Smooth muscle cell of the brain vasculature (primary cell): ENCODE data around the gene ANKRD13B.
A peak's percentile ranks its signal among the peaks of the same experiment; 100 is the strongest.

Experiments
- DNase-seq: peaks from one replicate; pipeline ENCODE4 v3.0.0-alpha.2; 2012; ENCODE audit warnings: low read depth, low spot score

The ANKRD13B gene

GRCh38 chr17:29594519-29595090 is 1.7 kb downstream of the ANKRD13B start:
- no peak for DNase-seq

DNA sequence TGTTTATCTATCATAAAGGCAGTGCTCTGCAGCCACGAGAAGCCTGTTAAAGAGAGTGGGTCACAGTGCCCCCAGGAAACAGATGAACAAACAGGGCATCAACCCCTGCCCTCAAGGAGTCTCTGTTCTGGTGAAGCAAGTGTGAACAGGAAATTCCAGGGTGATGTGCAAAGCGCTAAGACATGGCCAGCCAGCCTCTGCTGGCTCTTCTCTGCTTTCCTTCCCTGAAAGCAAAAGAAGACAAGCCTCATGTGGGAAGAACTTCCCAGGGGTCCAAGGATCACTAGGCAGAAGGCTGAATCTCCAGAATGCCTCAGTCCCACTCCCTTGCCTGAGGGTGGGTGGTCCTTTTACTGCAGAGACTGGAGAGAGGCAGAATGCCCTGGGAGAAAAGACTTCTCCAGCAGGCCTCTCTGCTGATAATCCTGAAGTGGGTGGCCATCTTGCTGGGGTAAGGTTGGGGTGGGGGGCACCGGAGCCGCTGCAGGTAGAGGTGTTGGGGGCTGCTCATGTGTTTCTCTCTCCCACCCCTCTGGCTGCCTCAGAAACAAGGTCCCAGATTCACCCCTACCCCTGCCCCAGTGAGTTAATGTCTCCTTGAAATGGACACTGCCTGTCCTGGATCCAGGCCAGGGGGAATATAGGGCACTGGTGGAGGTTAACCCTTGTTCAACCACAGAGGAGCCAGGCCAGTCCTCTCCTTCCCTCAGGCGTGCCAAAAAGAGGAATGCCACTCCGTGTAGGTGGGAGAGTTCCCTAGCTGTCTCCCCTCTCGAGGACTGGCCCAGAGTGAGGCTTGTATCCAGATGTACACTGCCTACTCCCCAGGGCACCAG is 2.4 kb downstream of the ANKRD13B start:
- no peak for DNase-seq

GRCh38 chr17:29595943-29596774 is 3.2 kb downstream of the ANKRD13B start:
- DNase-seq, result no peak

DNA sequence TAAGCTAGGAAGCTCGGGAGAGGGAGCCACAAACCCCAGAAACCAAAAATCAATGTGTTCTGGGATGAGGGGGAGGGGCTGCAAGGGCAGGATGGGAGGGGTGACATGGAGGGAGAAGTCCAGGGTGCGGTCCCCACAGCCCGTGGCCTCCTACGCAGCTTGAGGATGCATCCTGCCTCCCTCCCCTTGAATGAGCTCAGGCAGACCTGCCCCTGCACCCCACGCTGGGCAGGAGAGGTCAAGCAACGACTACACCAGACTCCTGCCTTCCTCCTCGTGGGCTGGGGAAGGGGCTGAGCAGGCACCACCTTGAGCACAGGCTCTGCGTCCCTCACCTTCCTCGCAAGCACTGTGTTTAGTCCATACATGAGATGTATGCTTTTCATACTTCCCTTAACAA is 3.9 kb downstream of the ANKRD13B start:
- DNase-seq, result no peak

DNA sequence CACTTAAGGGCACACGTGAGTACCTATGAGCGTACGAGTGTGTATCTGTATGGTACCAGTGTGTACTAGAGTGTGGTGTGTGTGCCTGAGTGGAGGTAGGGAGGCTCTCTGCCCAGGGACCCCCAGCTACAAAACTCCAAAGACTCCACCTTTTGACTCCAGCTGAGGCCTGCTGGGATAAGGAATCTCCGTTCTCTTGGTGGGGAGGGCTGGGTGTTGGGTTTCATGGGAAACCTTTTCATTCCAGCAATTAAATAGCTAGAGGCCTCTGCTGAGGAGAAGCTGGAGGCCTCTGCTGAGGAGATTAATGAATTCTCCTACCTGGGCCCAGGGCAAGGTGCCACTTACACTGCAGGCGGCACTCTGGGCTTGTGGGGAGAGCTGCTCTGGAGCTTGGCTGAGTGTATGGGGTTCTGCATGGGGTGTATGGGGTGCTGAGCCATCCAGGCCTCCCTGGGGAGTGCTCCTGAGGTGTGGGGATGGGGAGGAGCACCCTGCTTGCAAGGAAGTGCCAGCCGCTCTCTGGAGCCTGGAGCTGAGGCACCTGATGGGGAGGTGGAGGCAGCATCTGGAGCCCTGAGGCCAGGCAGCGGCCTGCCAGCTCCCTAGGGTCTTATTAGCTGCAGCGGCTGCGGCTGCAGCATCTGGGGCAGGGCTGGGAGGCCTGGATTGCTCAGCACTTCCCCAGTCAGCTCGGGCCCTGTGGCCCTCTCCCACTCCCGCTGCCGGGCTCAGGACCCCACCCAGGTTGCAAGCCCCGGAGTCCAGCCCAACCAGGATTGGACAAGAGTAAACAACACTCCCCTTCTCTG is 4.6 kb downstream of the ANKRD13B start:
- no peak for DNase-seq

DNA sequence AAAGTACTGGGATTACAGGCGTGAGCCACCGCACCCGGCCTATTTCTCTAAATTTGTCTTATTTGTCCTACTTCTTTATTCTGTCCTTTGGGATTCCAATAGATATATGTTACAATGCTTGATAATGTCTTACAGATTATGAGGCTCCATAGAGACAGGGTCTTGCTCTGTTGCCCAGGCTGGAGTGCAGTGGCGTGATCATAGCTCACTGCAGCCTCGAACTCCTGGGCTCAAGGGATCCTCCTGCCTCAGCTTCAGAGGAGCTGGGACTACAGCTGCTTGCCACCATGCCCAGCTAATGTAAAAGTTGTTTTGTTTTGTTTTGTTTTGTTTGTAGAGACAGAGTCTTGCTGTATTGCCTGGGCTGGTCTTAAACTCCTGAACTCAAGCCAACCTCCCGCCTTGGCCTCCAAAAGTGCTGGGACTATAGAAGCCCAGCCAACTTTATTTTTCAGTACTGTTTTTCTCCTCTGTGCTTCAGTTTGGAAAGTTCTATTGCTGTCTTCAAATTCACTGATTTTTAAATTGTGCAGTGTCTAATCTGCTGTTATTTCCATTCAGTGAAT is 10.3 kb downstream of the ANKRD13B start:
- DNase-seq, result no peak

- DNase-seq, result no peak
Observed at GRCh38 chr17:29607557-29608195, 14.7 kb downstream of the ANKRD13B start.

DNA sequence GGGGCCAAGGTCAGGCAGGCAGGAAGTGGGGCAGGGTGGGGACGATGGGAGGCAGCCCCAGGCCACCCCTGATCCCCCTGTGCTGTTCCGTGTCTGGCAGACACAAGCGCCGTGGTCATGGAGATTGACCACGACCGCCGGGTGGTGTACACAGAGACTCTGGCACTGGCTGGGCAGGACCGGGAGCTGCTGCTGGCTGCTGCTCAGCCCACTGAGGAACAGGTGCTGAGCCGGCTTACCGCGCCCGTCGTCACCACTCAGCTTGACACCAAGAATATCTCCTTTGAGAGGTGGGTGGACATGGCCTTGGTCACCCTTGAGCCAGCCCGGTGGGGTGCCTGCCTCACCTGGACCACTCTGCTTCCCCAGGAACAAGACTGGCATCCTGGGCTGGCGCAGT is 16.1 kb downstream of the ANKRD13B start:
- no peak for DNase-seq

DNA sequence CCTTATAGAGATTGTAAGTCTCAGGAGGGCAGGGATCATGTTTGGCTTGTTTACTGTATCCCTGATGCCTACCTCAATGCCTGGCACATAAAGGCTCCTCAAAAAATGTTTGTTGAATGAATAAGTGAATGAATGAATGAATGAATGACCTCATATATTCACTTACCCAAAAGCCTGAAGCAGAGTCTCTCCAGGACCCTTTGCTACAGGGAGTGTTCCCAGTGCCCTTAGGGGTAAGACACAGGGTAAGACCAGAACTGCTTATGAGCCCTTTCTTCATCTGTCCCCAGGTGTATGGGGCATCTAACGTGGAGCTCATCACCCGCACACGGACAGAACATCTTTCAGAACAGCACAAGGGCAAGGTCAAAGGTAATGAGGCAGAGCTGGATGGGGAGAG is 17.5 kb downstream of the ANKRD13B start:
- DNase-seq, result no peak

GRCh38 chr17:29611351-29612093 is 18.6 kb downstream of the ANKRD13B start:
- DNase-seq, result no peak

GRCh38 chr17:29612094-29612403 is 19.1 kb downstream of the ANKRD13B start:
- no peak for DNase-seq

GRCh38 chr17:29612404-29613280 is 19.7 kb downstream of the ANKRD13B start:
- no peak for DNase-seq

GRCh38 chr17:29613352-29613837 is 20.5 kb downstream of the ANKRD13B start:
- DNase-seq, result peak; percentile 68

GRCh38 chr17:29613856-29614255 is 20.9 kb downstream of the ANKRD13B start:
- no peak for DNase-seq

GRCh38 chr17:29614349-29615047 is 21.6 kb downstream of the ANKRD13B start:
- no peak for DNase-seq

DNA sequence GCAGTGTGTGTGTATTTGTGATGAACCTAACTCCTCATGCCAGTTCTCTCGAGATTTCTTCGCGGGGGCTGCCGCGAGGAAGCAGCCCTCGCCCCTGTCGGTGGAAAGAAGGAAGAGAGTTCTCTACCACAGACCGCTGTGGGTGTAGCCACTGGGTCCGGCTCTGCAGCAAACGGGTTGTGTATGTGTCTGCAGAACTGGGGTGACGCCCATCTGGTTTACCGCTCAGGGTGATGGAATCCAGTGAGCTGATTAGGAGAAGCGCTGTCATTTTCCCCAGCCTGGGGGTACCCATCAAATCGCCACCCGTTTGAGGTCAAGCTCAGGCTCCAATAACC is 22.1 kb downstream of the ANKRD13B start:
- no peak for DNase-seq

- DNase-seq, result no peak
Observed at GRCh38 chr17:29615492-29616299, 22.8 kb downstream of the ANKRD13B start.
